Lower leg skin (tissue), 4 donors: ENCODE results near the gene MTG1. TPM values are rescaled to one million over a fixed set of nuclear protein-coding genes. Genes with fewer than 3 reads are reported as not detected.
A peak's percentile ranks its signal among the peaks of the same experiment; 100 is the strongest.
"Not testable (repeated sequence)": the region's sequence is repeated elsewhere in the genome, so short reads cannot be mapped to it uniquely, and the experiment has no call there.

ENCODE experiments used
- DNase-seq, 2 donors: peaks; one replicate each; pipeline ENCODE4 v3.0.0-alpha.2; 2019; ENCODE audit warnings: low spot score in 2 of 2
- H3K4me3 ChIP-seq: fragments of 200-600 bp; sonication (generic); 2 replicates; pipeline ENCODE4 v1.5.1; 2017; ENCODE audit warnings: mild to moderate bottlenecking, low read depth; ENCODE audit not compliant: poor library complexity, severe bottlenecking
- POLR2A ChIP-seq, 2 donors: fragments of 450-650 bp; IDR thresholded peaks; one replicate each; pipeline ENCODE4 v1.6.1; 2016 to 2017; ENCODE audit warnings: antibody characterized with exemption in 2 of 2, mild to moderate bottlenecking in 1 of 2, moderate library complexity in 1 of 2
- WGBS, 2 donors: methylation state at CpG; one replicate each; pipeline ENCODE4 v1.1.5; 2018; 5-methylcytosine and 5-hydroxymethylcytosine counted together
- intact Hi-C: fragments of 100-400 bp; cut with DNase I; formaldehyde crosslinking; loops from one replicate; pipeline ENCODE4 v1.15.0; 2023; ENCODE audit warnings: low total_unique reads
- total RNA-seq, 4 donors: library from RNA; depleted of rRNA; stranded (reverse); fragments of >200 nt; gene quantifications; one replicate each; pipeline ENCODE4 v1.1.0, GENCODE V29; 2016
- TF ChIP-seq, protein P1 (sequence below), 3 donors: fragments of 450-650 bp; IDR thresholded peaks; one replicate each; pipeline ENCODE4 v1.5.1; 2016; ENCODE audit warnings: antibody characterized with exemption in 3 of 3, mild to moderate bottlenecking in 3 of 3, moderate library complexity in 2 of 3

Gene MTG1
- total RNA-seq, 4 donors from 2014 or later = 16.4 to 36.0 (median 25.6) TPM

DNA sequence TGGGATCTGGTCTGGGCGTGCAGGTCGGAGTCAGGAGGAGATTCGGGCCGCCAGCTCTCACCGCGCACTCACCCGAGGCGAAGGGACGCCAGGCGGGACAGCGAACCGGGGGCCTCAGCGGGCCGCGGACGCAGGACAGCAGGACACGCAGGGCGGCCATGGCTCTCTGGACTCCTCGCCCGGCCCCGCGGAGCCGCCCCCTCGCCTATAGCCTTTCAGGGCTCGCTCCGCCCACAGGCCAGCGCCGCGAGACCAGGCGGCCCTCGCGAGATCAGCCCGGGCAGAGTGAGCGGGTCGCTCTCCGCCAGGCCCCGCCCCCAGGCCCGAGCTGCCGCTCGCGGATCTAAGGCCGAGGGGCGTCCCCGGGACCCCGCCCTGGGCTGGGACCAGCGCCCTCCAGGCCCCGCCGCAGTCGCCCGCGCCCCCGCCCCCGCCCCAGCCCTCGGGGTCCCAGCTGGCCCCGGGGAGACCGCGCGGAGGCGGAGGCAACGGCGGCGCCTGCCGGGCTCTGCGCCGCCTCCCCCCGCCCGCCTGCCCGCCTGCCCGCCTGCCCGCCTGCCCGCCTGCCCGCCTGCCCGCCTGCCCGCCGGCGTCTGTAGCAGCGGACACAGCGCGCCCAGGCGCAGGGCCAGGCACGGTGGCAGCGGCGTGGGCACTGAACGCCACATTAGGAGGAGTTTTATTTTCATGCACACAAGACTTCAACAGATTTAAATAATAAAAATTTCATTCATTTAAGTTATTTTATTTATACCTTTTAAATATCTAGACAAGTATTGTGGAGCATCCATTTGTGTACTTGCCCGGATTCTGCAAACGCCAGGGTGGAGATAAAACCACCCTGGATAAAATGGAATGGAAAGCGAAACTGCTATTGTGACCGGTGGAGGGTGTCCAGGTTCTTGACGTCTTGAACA is 20.5 kb upstream of the MTG1 start, which contains the start of gene ECHS1:
TSS of gene ECHS1 (minus strand) at position 181 of the 917 bp plus-strand sequence. CDS start at position 160, 21 bp downstream.
- peak; percentile 89 to 98 for DNase-seq
- 1 to 4% methylated on average over 21 to 39 of the region's 89 CpGs for WGBS, 2 donors
- intact Hi-C loops = no loop called here
- TF ChIP-seq, protein P1, sequence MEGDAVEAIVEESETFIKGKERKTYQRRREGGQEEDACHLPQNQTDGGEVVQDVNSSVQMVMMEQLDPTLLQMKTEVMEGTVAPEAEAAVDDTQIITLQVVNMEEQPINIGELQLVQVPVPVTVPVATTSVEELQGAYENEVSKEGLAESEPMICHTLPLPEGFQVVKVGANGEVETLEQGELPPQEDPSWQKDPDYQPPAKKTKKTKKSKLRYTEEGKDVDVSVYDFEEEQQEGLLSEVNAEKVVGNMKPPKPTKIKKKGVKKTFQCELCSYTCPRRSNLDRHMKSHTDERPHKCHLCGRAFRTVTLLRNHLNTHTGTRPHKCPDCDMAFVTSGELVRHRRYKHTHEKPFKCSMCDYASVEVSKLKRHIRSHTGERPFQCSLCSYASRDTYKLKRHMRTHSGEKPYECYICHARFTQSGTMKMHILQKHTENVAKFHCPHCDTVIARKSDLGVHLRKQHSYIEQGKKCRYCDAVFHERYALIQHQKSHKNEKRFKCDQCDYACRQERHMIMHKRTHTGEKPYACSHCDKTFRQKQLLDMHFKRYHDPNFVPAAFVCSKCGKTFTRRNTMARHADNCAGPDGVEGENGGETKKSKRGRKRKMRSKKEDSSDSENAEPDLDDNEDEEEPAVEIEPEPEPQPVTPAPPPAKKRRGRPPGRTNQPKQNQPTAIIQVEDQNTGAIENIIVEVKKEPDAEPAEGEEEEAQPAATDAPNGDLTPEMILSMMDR (IDR thresholded peaks at IDR 0.05) = no peak
- TF ChIP-seq POLR2A (IDR thresholded peaks at IDR 0.05) = no peak
- H3K4me3 ChIP-seq = peak within 1 kb of the TSS; percentile 30

DNA sequence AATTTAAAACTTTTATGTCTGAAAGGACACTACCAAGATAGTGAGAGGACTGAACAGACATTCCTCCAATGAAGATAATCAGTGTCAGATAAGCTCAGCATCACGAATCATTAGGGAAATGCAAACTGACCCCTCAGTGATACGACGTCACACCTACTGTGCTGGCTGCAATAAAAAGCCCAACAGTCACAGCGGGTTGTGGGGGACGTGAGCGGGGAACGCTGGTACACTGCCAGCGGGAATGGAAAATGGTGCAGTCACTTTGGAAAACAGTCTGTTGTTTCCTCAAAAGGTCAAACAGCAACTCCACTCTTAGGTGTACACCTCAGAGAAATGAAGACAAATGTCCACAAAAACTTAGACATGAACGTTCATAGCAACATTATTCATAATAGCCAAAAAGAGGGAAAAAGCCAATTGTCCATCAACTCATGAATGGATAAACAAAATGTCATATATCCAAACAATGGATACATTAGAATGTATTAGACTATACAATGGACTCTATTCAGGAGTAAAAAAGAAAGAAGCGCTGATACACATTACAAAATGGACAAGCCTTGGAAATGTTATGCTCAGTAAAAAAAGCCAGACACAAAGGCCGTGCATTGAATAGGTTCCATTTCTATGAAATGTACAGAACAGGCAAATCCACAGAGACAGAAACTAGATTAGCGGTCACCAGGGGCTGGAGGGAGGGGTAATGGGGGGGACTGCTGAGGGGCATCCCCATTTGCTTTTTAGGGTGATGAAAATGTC is 18.4 kb upstream of the MTG1 start:
- intact Hi-C loops = no loop called here
- 72 to 76% methylated on average over 12 of the region's 12 CpGs for WGBS, 2 donors
- no peak for DNase-seq
- no peak for TF ChIP-seq POLR2A (IDR thresholded peaks at IDR 0.05)
- TF ChIP-seq, protein P1 (IDR thresholded peaks at IDR 0.05) = no peak
- no peak overlapping the region for H3K4me3 ChIP-seq

DNA sequence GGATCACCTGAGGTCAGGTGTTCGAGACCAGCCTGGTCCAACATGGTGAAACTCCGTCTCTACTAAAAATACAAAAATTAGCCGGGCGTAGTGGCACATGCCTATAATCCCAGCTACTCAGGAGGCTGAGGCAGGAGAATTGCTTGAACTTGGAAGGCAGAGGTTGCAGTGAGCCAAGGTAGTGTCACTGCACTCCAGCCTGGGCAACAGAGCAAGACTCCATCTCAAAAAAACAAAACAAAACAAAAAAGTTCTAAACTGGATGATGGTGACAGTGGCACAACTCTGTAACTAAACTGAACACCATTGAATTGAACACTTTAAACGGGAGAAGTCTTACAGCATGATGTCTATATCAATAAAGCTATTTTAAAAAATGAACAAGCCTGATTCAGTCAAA is 17.8 kb upstream of the MTG1 start:
- 87 to 91% methylated on average over 5 of the region's 5 CpGs for WGBS, 2 donors
- DNase-seq, intact Hi-C loops, H3K4me3 ChIP-seq: not testable (repeated sequence)

DNA sequence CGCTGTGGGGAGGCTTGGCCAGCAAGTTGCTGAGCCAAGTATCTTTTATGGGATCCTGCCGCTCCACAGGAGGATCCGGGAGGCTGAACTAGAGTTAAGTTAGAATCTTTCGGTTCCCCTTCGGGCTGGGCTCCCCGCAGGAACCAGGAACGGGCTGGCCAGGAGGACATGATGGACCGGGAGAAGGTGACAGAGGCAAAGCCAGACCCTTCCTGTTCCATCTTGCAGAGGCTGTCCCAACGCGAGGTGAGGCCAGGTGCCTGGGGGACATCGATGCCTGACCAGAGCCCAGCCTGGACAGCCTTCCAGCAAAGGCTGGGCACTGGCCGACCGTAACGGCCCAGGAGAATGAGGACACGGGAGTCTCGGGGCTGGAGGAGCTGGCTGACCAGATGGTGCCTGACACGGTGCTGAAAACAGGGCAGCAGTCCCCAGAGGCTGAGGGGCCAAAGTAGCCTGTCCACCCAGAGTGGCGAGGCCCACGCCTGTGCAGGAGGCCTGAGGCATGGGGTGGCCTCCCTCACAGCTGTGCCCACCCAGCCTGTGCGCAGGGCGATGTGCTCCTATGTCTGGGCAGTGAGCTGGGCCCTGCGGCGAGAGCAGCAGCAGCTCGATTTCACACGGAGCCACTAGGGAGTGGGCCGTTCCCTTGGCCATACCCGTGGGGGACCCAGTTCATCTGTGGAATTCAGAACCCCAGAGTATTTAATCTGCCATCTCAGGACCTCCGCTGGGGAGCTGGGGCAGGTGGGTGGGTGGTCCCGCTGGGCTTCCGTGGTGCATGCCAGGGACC is 16.7 kb upstream of the MTG1 start:
- intact Hi-C loops = no loop called here
- H3K4me3 ChIP-seq = no peak overlapping the region
- WGBS, 2 donors = 91% methylated on average over 19 to 30 of the region's 30 CpGs
- TF ChIP-seq POLR2A (IDR thresholded peaks at IDR 0.05) = no peak
- TF ChIP-seq, protein P1 (IDR thresholded peaks at IDR 0.05) = no peak
- no peak for DNase-seq

DNA sequence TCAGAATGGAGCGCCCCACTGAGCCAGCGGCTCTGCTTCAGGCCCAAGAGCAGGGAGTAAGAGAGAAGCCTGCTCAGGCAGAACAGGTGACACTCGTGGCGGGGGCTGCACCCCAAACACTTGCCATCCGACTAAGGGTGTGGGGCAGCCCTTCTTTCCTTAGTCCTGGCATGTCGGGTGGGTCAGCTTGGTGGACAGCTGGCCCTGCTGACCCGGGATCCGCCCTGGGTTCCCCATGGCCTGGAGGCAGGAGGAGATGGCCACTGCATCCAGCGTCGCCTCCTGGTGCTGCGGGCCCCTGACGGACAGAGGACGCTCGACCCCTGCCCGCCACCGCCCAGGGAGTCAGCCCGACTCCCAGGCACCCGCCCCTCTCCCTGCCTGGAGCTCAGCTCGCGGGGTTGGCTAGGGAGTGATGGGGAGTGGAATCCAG is 16.1 kb upstream of the MTG1 start:
- 17 to 23% methylated on average over 17 to 20 of the region's 20 CpGs for WGBS, 2 donors
- TF ChIP-seq, protein P1 (IDR thresholded peaks at IDR 0.05) = no peak
- TF ChIP-seq POLR2A (IDR thresholded peaks at IDR 0.05) = no peak
- H3K4me3 ChIP-seq = peak overlapping the region; percentile 53
- intact Hi-C loops = no loop called here
- no peak for DNase-seq
